HG03442 (cell line): ENCODE results near the gene FASLG.

Experiments
- ATAC-seq: cut with Tn5 transposase; IDR thresholded peaks from one replicate; pipeline ENCODE4 v1.9.1; 2021; ENCODE audit warnings: mild to moderate bottlenecking, moderate library complexity; ENCODE audit not compliant: unreplicated experiment

FASLG gene

DNA sequence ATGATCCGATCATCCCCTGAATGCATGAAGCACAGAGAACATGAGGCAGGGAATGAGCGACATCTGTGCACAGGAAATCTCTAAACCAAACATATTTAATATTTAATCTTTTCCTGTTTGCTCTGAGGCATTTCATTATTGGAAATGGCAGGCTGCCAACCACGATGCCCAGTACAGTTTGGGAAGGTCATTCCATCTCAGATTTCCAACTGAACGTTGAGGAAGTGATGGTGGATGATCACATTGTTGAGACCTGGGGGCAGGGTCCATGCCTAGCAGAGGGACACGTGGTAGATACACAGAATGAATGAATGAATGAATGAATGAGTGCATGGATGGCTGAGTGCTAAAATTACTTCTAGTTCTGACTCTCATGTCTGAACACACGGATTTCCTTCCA, 15.9 kb upstream of the FASLG start:
- no peak for ATAC-seq

DNA sequence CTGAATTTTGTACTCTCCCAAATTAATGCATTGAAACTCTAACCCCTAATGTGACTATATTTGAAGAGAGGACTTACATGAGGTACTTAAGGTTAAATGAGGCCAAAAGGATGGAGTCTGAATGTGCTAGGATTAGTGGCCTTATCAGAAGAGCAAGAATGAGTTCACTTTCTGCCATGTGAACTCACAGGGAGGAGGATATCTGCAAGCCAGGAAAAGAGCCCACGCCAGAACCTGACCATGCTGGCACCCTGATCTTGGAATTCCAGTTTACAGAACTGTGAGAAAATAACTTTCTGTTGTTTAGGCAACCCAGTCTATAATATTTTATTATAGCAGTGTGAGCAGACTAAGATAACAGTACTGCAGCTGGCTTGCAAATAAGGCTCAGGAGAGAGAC, 12.2 kb upstream of the FASLG start:
- ATAC-seq = no peak

GRCh38 chr1:172647110-172647564, 11.8 kb upstream of the FASLG start:
- ATAC-seq = no peak

GRCh38 chr1:172647987-172648386, 10.9 kb upstream of the FASLG start:
- ATAC-seq = no peak

DNA sequence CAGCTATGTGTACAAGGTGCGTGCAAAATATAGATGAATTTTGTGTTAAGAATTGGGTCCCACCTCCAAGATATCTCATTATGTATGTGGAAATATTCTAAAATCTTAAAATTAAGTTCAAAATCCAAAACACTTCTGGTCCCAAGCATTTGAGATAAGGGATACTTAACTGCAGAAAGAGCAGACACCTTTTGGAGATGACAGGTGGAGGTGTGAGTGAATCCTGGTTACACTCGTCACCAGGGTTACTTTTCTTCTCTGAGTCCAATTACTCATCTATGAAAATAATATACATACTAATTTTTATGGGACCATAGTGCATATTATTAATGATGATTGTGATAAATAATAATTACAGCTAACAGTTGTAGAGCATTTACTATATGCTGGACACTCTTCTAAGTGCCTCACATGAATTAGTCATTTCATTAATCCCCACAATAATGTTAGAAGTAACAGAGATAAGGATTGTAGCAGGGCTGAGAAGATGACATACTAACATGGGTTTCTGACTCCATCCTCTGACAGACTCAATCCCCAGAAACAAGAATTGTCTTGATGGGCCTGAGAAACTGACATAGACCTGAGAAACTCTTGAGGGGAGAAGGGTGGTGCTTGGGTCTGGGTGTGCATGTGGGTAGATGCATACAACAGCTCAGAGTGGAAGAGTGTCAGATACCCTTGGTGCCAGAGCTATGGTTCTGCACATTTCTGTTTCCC, 8.3 kb upstream of the FASLG start:
- ATAC-seq = no peak

DNA sequence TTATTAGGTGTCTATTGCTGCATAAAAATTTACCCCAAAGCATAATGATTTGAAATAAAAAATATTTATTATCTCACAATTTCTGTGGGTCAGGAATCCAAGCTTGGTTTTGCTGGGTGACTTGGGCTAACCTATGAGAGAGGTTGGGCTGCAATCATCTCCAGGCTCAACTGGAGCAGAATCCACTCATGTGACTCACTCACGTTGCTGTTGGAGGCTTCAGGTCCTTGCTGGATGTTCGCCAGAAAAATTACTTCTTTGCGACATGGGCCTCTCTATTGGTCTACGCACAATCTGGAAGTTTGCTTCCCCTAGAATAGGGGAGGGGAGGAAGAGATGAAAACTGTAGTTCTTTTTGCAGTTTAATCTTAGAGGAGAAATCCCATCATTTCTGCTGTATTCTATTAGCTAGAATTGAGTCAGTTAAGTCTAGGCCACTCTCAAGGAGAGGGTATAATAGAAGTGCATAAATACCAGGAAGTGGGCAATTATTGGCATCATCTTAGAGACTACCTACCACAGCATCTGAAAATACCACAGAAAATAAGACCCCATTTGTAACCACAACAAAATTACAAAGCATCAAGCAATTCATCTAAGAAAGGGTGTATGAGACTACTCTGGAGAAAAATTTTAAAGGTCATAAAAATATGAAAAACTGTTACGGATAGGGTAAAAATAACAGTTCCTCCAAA, 5.7 kb upstream of the FASLG start:
- ATAC-seq = no peak

- no peak for ATAC-seq
Measured at GRCh38 chr1:172654535-172654934, 4.4 kb upstream of the FASLG start.

DNA sequence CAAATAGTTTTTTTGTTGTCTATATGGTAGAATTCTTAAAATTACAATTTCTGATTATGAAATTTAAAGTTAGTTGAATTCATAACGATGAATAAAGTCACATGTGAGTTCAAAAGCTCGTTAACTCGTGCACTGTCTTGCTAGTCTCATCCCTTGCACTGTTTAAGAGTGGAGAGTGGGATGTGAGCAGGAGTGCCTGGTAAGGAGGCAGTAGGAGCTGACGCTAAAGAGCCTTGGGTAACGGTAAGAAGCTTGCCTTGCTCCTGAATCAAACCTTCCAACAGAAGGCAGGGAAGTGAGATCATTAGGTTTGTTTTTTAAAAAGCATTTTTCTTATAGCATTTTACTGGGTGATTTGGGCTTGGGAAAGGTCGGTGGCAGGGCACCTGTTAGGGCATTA, 2.3 kb upstream of the FASLG start:
- no peak for ATAC-seq

GRCh38 chr1:172657586-172657985, 1.3 kb upstream of the FASLG start:
- no peak for ATAC-seq

DNA sequence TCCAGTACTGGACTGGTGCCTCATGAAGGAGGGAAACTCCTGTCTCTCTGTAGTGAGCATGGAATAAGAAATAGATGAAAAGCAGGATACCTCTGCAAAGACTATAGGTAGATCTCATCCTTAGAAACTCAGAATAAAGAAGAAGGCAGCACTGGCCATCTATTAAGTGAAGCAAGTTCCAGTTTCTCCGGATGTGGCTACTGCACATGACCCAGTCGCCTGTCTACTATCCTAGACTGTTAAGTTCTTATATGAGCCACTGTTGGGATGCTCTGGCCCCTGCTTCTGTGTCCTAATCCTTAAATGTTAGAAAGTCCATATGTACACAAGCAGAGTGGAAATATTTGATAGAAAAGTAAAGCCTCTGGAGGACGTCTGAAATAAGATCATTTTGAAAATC, 2.2 kb downstream of the FASLG start:
- ATAC-seq = no peak

- ATAC-seq = peak; percentile 97
Measured at GRCh38 chr1:172662464-172663109, 3.7 kb downstream of the FASLG start.

- no peak for ATAC-seq
Measured at GRCh38 chr1:172663732-172664131, 4.8 kb downstream of the FASLG start.

GRCh38 chr1:172668097-172668496, 9.2 kb downstream of the FASLG start:
- no peak for ATAC-seq

DNA sequence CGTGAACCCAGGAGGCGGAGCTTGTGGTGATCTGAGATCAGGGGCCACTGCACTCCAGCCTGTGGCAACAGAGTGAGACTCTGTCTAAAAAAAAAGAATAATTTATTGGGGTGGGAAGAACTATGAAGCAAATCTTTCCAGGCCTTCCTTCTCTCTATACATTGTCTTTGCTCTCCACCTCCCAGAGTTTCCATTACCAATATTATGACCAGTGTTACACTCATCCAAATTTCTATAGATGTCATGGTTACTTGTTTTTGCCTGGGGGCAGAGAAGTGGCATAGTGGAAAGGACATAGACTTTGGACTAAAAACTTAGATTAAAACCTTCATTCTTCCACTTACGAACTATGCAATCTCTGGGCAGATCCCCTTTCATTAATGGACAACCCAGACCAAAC, 10.1 kb downstream of the FASLG start:
- no peak for ATAC-seq

DNA sequence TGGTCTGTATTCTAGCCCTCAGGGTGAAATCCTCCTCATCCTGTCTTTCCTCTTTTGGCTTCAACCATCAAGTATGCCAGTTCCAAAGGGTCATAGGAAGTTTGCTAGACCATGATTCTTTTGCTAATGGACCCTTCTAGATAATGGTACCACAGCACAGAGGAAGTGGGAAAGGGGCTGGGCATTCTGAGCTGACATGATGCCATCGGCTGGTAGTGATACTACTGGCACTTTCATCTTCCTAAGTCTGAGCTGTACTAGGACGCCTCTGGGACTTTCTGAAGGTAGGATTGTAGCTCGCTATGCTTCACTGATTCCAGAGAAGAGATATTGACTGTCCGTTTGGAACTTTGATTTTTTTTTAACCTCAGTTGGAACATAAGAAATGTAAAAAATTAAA, 11.4 kb downstream of the FASLG start:
- no peak for ATAC-seq

DNA sequence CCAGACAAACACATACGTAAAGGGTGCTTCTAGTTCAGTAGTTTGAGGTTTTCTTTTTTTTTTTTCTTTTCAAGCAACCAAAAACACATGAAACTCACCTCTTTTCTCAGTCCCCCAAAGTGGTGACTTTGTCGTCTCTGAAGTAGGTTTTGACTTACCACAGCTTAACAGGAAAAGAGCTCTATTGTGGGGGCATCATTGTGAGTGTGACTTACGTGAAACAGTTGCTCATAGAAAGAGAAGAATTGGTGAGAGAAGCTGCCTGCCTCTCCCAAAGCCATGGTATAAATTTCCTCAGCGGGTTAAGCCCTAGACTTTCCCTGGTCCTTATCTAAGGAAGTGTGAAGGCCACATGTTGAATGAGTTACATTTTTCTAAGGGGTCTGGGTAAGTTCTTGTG, 11.9 kb downstream of the FASLG start:
- ATAC-seq = no peak

- ATAC-seq = no peak
Measured at GRCh38 chr1:172671591-172671990, 12.7 kb downstream of the FASLG start.

DNA sequence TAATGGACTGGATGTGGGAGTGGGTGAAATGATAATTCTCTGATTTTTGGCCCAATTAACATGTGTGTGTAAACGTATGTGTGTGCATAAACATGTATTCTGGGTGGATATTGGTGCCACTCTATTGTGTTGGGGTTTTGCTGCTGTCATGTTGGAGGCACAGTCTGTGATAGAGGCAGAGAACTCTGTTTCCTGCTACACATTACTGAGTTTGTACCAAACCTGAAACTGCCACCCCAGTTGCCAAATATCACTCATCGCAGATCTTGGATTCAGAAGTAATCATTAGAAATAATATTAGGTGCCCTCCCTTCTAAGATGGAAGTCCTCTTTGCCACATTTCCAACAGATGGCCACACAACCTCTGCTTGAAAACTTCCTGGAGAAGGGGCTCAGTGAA, 13.8 kb downstream of the FASLG start:
- no peak for ATAC-seq

- no peak for ATAC-seq
Measured at GRCh38 chr1:172673761-172674160, 14.9 kb downstream of the FASLG start.

DNA sequence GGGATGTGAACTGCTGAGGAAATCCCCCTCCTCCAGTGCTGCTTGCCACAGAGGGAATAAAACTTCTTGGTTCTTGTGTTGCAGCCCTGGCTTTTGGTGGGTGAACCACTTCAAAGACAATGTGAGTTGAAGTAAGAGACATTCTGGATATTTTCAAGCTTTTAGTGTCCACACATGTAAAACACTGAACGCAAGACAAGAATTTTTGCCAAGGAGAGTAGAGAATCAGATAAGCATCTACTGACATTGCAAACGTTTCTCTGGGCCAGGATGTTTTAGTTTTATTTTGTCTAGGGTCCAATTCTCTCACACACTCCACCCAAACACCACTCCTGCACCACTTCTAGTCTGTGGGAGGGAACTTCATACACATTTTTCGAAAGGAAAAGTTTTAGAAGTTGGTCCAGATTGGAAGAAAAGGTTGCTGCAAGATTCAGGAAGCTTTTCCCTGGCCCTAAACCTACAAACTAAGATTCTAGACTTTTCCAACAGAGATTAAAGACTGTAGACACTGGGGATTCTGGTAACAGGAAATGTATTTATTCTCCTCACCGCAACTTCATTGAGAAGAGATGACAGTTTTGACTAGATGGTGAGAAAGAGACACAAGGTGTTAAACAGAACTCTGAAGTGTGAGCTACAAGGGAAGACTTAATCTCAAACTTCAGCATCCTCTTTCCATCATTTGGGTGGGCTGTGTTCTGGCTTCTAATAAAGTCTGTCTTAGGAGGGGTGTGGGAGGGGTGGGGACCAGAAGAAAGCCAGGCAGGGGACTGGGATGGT, 16.1 kb downstream of the FASLG start:
- ATAC-seq = no peak

DNA sequence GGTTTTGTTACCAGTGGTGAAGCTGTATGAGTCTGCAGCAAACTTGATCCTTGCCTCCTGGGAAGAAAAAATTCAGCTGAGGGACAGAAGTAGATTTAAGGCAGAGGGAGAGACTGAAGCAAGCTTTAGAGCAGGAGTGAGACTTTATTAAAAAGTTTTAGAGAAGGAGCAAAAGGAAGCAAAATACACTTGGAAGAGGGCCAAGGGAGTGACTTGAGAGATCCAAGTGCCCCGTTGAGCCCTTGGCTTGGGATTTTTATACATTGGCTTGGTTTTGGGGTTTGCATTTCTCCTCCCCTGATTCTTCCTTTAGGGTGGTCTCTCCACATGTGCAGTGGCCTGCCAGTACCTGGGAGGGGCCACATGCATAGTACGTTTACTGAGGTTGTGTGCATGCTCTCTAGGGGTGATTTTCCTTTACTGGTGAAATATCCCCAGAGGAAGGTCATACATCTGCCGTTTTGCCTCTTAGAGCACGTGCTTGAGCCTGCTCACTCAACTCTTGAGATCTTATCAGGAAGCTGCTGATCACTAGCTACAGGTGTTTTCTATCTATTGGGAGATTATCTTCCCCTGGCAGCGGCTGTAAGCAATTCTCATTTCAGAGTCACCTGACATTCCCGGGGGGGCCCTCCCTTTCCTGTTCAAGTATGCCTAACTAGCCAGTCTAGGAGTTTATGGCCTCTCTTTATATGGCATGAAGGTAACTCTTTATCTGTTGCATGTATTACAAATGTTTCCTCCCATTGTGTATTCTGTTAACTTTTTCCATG, 20.3 kb downstream of the FASLG start:
- no peak for ATAC-seq
